ENCODE results near the gene PIP4K2B. TPM values are rescaled to one million over a fixed set of nuclear protein-coding genes. Genes with fewer than 3 reads are reported as not detected.

Gene PIP4K2B
- total RNA-seq, 1 donor from 2014 or later, result 68.5 TPM

DNA sequence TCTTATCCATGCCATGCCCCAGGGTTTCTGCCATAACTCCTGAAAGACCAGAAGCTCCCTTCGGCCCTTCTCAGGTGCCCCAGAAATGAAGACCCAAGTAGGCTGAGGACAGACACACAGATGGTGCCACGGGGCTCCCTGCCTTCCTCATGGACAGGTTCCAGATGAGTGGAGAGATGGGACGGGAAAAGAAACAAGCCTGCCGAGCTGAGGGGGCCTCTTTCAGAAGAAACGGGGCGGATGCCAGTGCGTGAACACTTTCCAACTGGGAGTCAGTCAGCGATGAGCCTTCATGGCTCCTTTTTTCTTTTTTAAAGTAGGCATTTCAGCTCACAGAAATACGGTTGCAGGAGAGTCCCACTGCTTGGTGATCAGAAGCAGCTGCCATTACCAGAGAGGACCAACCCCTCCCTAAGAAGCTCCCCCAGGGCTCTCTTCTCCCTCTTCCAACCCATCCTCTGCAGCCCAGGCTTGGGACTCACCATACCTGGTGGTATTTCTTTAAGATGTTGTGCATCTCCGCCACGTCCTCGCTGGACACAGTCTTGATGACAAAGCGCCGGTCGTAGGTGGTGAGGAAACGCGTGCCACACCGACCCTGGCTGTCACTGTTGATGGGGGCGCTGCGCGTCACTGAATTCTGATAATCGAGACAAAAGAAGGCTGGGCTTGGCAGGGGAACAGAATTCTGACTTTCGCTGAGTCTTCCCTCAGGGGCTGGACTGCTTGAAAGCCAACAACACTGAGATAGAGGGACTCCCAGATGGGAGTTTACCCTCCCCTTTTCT, 19.2 kb downstream of the PIP4K2B start:
- Histone ChIP-seq H3K36me3 (peaks cover 0 to 92% of the 10 kb centered on the region in 2 donors), H3K27ac (no peak overlapping the region), H3K9me3 (no peaks in the 10 kb centered on the region), H3K27me3 (no peaks in the 10 kb centered on the region), H3K4me3 (no peak overlapping the region), H3K4me1 (no peaks in the 10 kb centered on the region)
- no peak for DNase-seq (ENCODE audit: extremely low spot score in 2 of 2)
- intact Hi-C loops (cut with DNase I), result no loop called here
- no peak for TF ChIP-seq POLR2A (IDR thresholded peaks at IDR 0.05)
- no peak for TF ChIP-seq POLR2AphosphoS5 (IDR thresholded peaks at IDR 0.05; ENCODE audit: insufficient read depth in 1 of 2, low read depth in 1 of 2)
- TF ChIP-seq, protein P1, sequence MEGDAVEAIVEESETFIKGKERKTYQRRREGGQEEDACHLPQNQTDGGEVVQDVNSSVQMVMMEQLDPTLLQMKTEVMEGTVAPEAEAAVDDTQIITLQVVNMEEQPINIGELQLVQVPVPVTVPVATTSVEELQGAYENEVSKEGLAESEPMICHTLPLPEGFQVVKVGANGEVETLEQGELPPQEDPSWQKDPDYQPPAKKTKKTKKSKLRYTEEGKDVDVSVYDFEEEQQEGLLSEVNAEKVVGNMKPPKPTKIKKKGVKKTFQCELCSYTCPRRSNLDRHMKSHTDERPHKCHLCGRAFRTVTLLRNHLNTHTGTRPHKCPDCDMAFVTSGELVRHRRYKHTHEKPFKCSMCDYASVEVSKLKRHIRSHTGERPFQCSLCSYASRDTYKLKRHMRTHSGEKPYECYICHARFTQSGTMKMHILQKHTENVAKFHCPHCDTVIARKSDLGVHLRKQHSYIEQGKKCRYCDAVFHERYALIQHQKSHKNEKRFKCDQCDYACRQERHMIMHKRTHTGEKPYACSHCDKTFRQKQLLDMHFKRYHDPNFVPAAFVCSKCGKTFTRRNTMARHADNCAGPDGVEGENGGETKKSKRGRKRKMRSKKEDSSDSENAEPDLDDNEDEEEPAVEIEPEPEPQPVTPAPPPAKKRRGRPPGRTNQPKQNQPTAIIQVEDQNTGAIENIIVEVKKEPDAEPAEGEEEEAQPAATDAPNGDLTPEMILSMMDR (IDR thresholded peaks at IDR 0.05), result no peak

DNA sequence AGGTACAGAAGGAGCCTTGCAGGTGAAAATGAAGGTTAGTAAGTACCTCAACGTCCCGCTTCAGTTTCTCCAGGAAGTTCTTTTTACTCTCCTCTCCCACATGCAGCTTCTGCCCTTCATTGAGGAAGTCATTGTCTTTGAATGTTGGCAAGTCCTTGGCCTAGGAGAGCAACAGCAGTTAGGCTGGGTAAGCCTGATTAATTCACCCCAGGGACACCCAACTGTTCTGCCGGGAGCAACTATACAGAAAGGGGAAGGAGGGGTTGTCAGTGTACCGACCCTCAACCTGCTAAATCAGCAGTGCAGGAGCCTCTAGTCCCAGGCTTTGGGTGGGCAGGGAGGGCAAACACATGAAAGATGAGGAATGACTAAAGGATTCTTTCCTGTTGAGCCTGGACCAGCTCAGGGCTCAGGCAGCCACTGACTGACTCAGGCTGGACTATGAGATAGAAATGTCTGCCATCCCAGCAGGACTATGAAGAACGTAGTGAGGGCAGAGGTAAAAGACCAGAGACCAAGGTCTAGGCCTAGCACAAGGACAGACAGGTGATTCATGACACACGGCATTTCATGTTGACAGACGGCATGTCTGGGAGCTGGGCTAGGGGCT, 21.6 kb downstream of the PIP4K2B start:
- H3K36me3 ChIP-seq, result peaks cover 0 to 93% of the 10 kb centered on the region in 2 donors
- intact Hi-C loops (cut with DNase I), result no loop called here

DNA sequence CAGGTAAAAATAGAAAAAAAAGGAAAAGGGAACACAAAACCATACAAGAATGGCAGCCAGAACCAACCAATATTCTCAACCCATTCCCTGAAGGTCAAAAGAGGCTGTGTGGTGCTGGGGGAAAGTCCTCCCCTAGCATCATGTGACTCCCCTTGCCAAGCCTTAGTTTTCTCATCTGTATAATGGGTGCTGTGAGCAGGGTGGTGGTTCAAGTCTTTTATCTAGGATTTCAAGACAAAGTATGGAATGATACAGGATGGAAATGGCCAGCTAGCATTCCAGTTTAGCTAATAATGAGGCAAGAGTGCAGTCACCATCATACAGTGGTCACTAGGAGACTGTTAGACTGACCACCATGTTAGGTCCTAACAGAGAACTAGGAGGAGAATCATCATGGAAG, 26.1 kb downstream of the PIP4K2B start:
- intact Hi-C loops (cut with DNase I), result no loop called here
- Histone ChIP-seq H3K27me3 (no peaks in the 10 kb centered on the region), H3K9me3 (no peaks in the 10 kb centered on the region), H3K4me3 (no peak overlapping the region), H3K4me1 (no peaks in the 10 kb centered on the region), H3K27ac (no peak overlapping the region), H3K36me3 (peaks cover 0 to 99% of the 10 kb centered on the region in 2 donors)
- TF ChIP-seq POLR2AphosphoS5 (IDR thresholded peaks at IDR 0.05; ENCODE audit: insufficient read depth in 1 of 2, low read depth in 1 of 2), result no peak
- no peak for TF ChIP-seq POLR2A (IDR thresholded peaks at IDR 0.05)
- TF ChIP-seq, protein P1 (IDR thresholded peaks at IDR 0.05), result no peak
- DNase-seq (ENCODE audit: extremely low spot score in 2 of 2), result no peak

More for the DNA sequence above, 21.6 kb downstream of the PIP4K2B start:
- Histone ChIP-seq H3K9me3 (no peaks in the 10 kb centered on the region), H3K4me1 (no peaks in the 10 kb centered on the region), H3K27ac (no peak overlapping the region), H3K27me3 (no peaks in the 10 kb centered on the region), H3K4me3 (no peak overlapping the region)
- no peak for DNase-seq (ENCODE audit: extremely low spot score in 2 of 2)
- TF ChIP-seq POLR2AphosphoS5 (IDR thresholded peaks at IDR 0.05; ENCODE audit: insufficient read depth in 1 of 2, low read depth in 1 of 2) (no peak), POLR2A (IDR thresholded peaks at IDR 0.05) (no peak)
- TF ChIP-seq, protein P1 (IDR thresholded peaks at IDR 0.05), result no peak

DNA sequence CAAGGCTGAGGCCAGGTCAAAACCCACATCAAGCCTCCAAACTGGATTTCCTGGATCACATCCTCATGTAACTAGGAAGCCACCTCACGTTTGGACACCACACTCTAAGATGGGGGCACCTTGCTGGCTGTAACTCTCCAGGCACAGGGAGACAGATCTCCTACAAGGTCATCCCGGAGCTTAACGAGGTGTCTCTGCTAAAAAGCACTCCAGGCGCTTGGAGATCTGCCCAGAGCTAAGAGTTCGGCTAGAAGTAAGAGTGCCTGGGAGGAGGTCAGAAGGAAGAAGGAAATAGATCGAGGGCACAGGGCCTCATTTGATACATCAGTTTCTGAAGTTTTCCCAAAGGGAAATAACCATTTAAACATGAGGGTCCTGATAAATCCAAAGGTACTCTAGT, 30.9 kb downstream of the PIP4K2B start:
- H3K27me3 ChIP-seq, result no peaks in the 10 kb centered on the region
- TF ChIP-seq POLR2AphosphoS5 (IDR thresholded peaks at IDR 0.05; ENCODE audit: insufficient read depth in 1 of 2, low read depth in 1 of 2), result no peak
- TF ChIP-seq, protein P1 (IDR thresholded peaks at IDR 0.05), result no peak
- TF ChIP-seq POLR2A (IDR thresholded peaks at IDR 0.05), result no peak
- H3K36me3 ChIP-seq, result peaks cover 0 to 94% of the 10 kb centered on the region in 2 donors
- intact Hi-C loops (cut with DNase I), result no loop called here
- no peaks in the 10 kb centered on the region for H3K4me1 ChIP-seq
- no peak for DNase-seq (ENCODE audit: extremely low spot score in 2 of 2)
- H3K9me3 ChIP-seq, result no peaks in the 10 kb centered on the region
- H3K27ac ChIP-seq, result no peak overlapping the region
- H3K4me3 ChIP-seq, result no peak overlapping the region

DNA sequence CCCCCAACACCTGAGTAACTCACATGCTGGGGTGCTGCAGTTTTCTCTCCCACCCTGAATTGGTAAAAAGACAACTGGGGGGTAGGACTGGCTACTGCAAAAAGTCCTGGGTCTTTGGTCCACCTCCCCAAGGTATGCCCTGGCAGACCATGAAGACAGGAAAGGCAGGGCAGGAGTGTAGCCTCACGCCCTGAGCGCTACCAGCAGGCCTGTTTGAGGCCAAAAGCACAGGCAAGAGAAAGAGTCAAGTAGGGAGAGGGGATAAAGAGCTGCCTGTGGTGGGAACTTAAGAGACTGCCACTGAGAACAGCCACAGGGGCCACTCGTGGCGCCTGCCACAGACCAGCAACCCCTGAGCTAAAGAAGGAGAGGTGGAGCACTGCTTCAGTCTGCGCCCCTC, 33.0 kb downstream of the PIP4K2B start:
- H3K27ac ChIP-seq, result no peak overlapping the region
- TF ChIP-seq, protein P1 (IDR thresholded peaks at IDR 0.05), result no peak
- TF ChIP-seq POLR2AphosphoS5 (IDR thresholded peaks at IDR 0.05; ENCODE audit: insufficient read depth in 1 of 2, low read depth in 1 of 2), result no peak
- no peak for TF ChIP-seq POLR2A (IDR thresholded peaks at IDR 0.05)
- H3K27me3 ChIP-seq, result no peaks in the 10 kb centered on the region
- no peaks in the 10 kb centered on the region for H3K9me3 ChIP-seq
- H3K36me3 ChIP-seq, result peaks cover 0 to 87% of the 10 kb centered on the region in 2 donors
- no peak overlapping the region for H3K4me3 ChIP-seq
- no peak for DNase-seq (ENCODE audit: extremely low spot score in 2 of 2)
- H3K4me1 ChIP-seq, result no peaks in the 10 kb centered on the region
- intact Hi-C loops (cut with DNase I), result no loop called here

All from vagina (tissue), 2 donors.